Breast epithelium (tissue), 4 donors: ENCODE results near the gene PTPRN2. TPM values are rescaled to one million over a fixed set of nuclear protein-coding genes. Genes with fewer than 3 reads are reported as not detected.

Experiments
- DNase-seq, 2 donors: peaks; one replicate each; pipeline ENCODE4 v3.0.0-alpha.2; 2019; ENCODE audit warnings: low spot score in 2 of 2
- H3K27ac ChIP-seq, 2 donors: fragments of 200-600 bp; sonication (generic) in 1 of 2; one replicate each; pipeline ENCODE4 v1.5.1; 2016 to 2019; ENCODE audit warnings: mild to moderate bottlenecking in 1 of 2
- H3K27me3 ChIP-seq, 2 donors: fragments of 200-600 bp; sonication (generic) in 1 of 2; one replicate each; pipeline versions ENCODE4 v1.5.1 to v1.6.0; 2017 to 2019; ENCODE audit warnings: control low read depth in 1 of 2, mild to moderate bottlenecking in 1 of 2
- H3K36me3 ChIP-seq: fragments of 200-600 bp; one replicate; pipeline ENCODE4 v1.5.1; 2019
- H3K4me1 ChIP-seq, 2 donors: fragments of 200-600 bp; sonication (generic); one replicate each; pipeline ENCODE4 v1.5.1; 2016 to 2019; ENCODE audit warnings: control low read depth in 1 of 2
- H3K4me3 ChIP-seq, 3 donors: fragments of 200-600 bp; sonication (generic); 1 replicate in 2 of 3; 2 replicates in 1 of 3; pipeline ENCODE4 v1.5.1; 2016 to 2019; ENCODE audit warnings: mild to moderate bottlenecking in 3 of 3, moderate library complexity in 2 of 3
- H3K9me3 ChIP-seq, 2 donors: fragments of 200-600 bp; sonication (generic) in 1 of 2; one replicate each; pipeline ENCODE4 v1.5.1; 2016 to 2019; ENCODE audit warnings: control low read depth in 1 of 2
- POLR2A ChIP-seq: fragments of 450-650 bp; IDR thresholded peaks from one replicate; pipeline ENCODE4 v1.6.1; 2016; ENCODE audit warnings: antibody characterized with exemption, mild to moderate bottlenecking, moderate library complexity
- POLR2AphosphoS5 ChIP-seq, 3 donors: sonication (generic); formaldehyde crosslinking; IDR thresholded peaks; one replicate each; pipeline ENCODE4 v1.6.1; 2017; ENCODE audit warnings: antibody characterized with exemption in 3 of 3
- intact Hi-C: fragments of 100-400 bp; cut with DNase I; formaldehyde crosslinking; loops from one replicate; pipeline ENCODE4 v1.15.1; 2023; ENCODE audit warnings: low total_unique reads
- total RNA-seq, 3 donors: library from RNA; depleted of rRNA; stranded (reverse); fragments of >200 nt; gene quantifications; one replicate each; pipeline ENCODE4 v1.1.0, GENCODE V29; 2016
- TF ChIP-seq, protein P1 (sequence below), 3 donors: fragments of 450-650 bp; IDR thresholded peaks; one replicate each; pipeline ENCODE4 v1.5.1; 2016 to 2017; ENCODE audit warnings: antibody characterized with exemption in 3 of 3, mild to moderate bottlenecking in 3 of 3, moderate library complexity in 3 of 3

Gene PTPRN2
- total RNA-seq, 3 donors from 2014 or later: 1.6 to 2.2 (median 2.2) TPM

DNA sequence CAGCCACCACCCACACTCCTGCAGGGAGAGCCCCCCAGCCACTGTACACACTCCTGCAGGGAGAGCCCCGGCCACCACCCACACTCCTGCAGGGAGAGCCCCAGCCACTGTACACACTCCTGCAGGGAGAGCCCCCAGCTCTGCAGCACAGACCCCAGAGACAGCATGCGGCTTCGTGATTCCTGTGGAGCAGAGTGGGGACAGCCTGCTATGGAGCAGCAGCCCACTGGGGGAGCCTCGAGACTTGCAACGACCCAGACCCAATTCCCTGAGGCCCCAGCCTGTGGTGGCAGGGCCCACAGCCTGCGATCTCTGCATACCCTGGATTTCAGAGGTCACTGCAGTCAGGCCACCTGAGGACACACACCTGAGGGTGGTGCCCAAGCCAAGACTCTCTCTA, 727.7 kb downstream of the PTPRN2 start:
- intact Hi-C loops: no loop called here
- Histone ChIP-seq H3K4me1 (no peaks in the 10 kb centered on the region), H3K36me3 (no peaks in the 10 kb centered on the region), H3K27me3 (no peaks in the 10 kb centered on the region), H3K27ac (no peak overlapping the region), H3K9me3 (no peaks in the 10 kb centered on the region), H3K4me3 (no peak overlapping the region)
- TF ChIP-seq POLR2A: no peak
- TF ChIP-seq, protein P1, sequence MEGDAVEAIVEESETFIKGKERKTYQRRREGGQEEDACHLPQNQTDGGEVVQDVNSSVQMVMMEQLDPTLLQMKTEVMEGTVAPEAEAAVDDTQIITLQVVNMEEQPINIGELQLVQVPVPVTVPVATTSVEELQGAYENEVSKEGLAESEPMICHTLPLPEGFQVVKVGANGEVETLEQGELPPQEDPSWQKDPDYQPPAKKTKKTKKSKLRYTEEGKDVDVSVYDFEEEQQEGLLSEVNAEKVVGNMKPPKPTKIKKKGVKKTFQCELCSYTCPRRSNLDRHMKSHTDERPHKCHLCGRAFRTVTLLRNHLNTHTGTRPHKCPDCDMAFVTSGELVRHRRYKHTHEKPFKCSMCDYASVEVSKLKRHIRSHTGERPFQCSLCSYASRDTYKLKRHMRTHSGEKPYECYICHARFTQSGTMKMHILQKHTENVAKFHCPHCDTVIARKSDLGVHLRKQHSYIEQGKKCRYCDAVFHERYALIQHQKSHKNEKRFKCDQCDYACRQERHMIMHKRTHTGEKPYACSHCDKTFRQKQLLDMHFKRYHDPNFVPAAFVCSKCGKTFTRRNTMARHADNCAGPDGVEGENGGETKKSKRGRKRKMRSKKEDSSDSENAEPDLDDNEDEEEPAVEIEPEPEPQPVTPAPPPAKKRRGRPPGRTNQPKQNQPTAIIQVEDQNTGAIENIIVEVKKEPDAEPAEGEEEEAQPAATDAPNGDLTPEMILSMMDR (IDR thresholded peaks at IDR 0.05): no peak
- no peak for TF ChIP-seq POLR2AphosphoS5 (IDR thresholded peaks at IDR 0.05)
- peak in 1 of 2 donors; percentile 20 for DNase-seq

DNA sequence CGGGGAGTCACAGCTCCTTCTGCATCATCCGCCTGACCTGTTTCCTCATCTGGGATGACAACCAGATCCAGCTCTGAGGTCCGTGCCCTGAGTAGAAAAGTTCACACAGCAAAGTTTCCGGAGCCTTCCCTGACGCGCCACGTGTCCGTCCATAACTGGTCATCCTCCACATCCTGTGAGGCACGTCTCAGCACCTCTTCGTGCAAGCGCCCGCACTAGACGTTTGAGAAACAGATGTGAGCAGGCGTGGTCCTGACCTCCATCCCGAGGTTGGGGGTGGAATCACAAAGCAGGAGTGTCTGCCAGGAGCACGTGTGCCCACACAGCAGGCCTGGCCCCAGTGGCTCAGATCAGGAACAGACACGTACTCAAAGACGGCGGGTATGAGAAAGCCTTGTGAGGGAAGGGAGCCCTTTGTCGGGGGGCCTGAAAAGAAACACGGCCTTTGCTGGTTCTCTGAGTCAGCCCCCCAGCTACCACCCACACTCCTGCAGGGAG, 730.0 kb downstream of the PTPRN2 start:
- no peaks in the 10 kb centered on the region for H3K9me3 ChIP-seq
- intact Hi-C loops: no loop called here
- no peaks in the 10 kb centered on the region for H3K27me3 ChIP-seq
- H3K27ac ChIP-seq: no peak overlapping the region
- TF ChIP-seq POLR2AphosphoS5 (IDR thresholded peaks at IDR 0.05): no peak
- no peak for TF ChIP-seq POLR2A
- TF ChIP-seq, protein P1 (IDR thresholded peaks at IDR 0.05): no peak
- no peak overlapping the region for H3K4me3 ChIP-seq
- H3K36me3 ChIP-seq: no peaks in the 10 kb centered on the region
- DNase-seq: peak in 1 of 2 donors; percentile 33
- H3K4me1 ChIP-seq: no peaks in the 10 kb centered on the region

- TF ChIP-seq, protein P1 (IDR thresholded peaks at IDR 0.05): no peak
- TF ChIP-seq POLR2AphosphoS5 (IDR thresholded peaks at IDR 0.05) (no peak), POLR2A (no peak)
Observed at GRCh38 chr7:157856873-157857577, 730.6 kb downstream of the PTPRN2 start.

GRCh38 chr7:157855452-157856213, 732.0 kb downstream of the PTPRN2 start:
- Histone ChIP-seq H3K9me3 (no peaks in the 10 kb centered on the region), H3K4me3 (no peak overlapping the region), H3K36me3 (no peaks in the 10 kb centered on the region), H3K27ac (no peak overlapping the region), H3K27me3 (no peaks in the 10 kb centered on the region), H3K4me1 (no peaks in the 10 kb centered on the region)
- intact Hi-C loops: no loop called here
- no peak for DNase-seq
- TF ChIP-seq, protein P1 (IDR thresholded peaks at IDR 0.05): no peak

More at GRCh38 chr7:157856873-157857577, 730.6 kb downstream of the PTPRN2 start:
- H3K36me3 ChIP-seq: no peaks in the 10 kb centered on the region
- no peaks in the 10 kb centered on the region for H3K27me3 ChIP-seq
- no peak overlapping the region for H3K27ac ChIP-seq
- intact Hi-C loops: no loop called here
- peak in 1 of 2 donors; percentile 40 for DNase-seq
- no peaks in the 10 kb centered on the region for H3K9me3 ChIP-seq
- H3K4me1 ChIP-seq: no peaks in the 10 kb centered on the region
- H3K4me3 ChIP-seq: no peak overlapping the region

DNA sequence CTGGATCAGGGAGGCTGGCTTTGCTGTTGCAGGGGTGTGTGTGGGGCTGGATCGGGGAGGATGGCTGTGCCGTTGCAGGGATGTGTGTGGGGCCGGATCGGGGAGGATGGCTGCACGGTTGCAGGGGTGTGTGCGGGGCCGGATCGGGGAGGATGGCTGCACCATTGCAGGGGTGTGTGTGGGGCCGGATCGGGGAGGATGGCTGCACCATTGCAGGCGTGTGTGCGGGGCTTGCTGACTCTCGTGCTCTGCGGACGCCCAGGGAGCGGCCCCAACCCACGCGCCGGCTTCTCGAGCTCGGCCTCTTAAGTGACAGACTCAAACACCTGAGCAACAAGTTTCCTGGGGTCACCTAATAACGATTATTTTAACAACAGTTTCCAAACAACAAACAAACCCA, 732.6 kb downstream of the PTPRN2 start:
- no peak for DNase-seq
- no peaks in the 10 kb centered on the region for H3K9me3 ChIP-seq
- H3K36me3 ChIP-seq: no peaks in the 10 kb centered on the region
- H3K4me3 ChIP-seq: no peak overlapping the region
- intact Hi-C loops: no loop called here
- TF ChIP-seq POLR2AphosphoS5 (IDR thresholded peaks at IDR 0.05) (no peak), POLR2A (no peak)
- TF ChIP-seq, protein P1 (IDR thresholded peaks at IDR 0.05): no peak
- no peaks in the 10 kb centered on the region for H3K27me3 ChIP-seq
- peak overlapping the region in 1 of 2 donors; percentile 63 for H3K27ac ChIP-seq
- H3K4me1 ChIP-seq: no peaks in the 10 kb centered on the region
